Thymus (tissue), 11 donors: ENCODE data around the gene DNAJB1. TPM values are rescaled to one million over a fixed set of nuclear protein-coding genes. Genes with fewer than 3 reads are reported as not detected.
A peak's percentile ranks its signal among the peaks of the same experiment; 100 is the strongest.
"Not testable (repeated sequence)": the region's sequence is repeated elsewhere in the genome, so short reads cannot be mapped to it uniquely, and the experiment has no call there.

Experiments
- DNase-seq, 9 donors: peaks; one replicate each; pipeline ENCODE4 v3.0.0-alpha.2; 2013; ENCODE audit warnings: low spot score in 9 of 9, low read depth in 6 of 9, missing footprints in 1 of 9
- H3K27ac ChIP-seq, 2 donors: one replicate each; pipeline ENCODE4 v1.5.1; 2013; ENCODE audit warnings: control low read depth in 1 of 2, low read depth in 1 of 2, low read length in 1 of 2, mild to moderate bottlenecking in 1 of 2, moderate library complexity in 1 of 2
- H3K27me3 ChIP-seq, 2 donors: one replicate each; pipeline ENCODE4 v1.5.1; 2013; ENCODE audit warnings: low read length in 1 of 2; ENCODE audit not compliant: control insufficient read depth in 2 of 2, insufficient read depth in 1 of 2
- H3K36me3 ChIP-seq, 2 donors: one replicate each; pipeline ENCODE4 v1.5.1; 2013; ENCODE audit warnings: low read length in 1 of 2, mild to moderate bottlenecking in 1 of 2, moderate library complexity in 1 of 2; ENCODE audit not compliant: control insufficient read depth in 2 of 2, insufficient read depth in 2 of 2
- H3K4me1 ChIP-seq, 2 donors: one replicate each; pipeline ENCODE4 v1.5.1; 2013; ENCODE audit warnings: low read length in 2 of 2; ENCODE audit not compliant: control insufficient read depth in 2 of 2, insufficient read depth in 2 of 2
- H3K4me3 ChIP-seq, 2 donors: one replicate each; pipeline ENCODE4 v1.5.1; 2013; ENCODE audit warnings: low read length in 2 of 2, control low read depth in 1 of 2, mild to moderate bottlenecking in 1 of 2
- H3K9me3 ChIP-seq, 2 donors: one replicate each; pipeline ENCODE4 v1.5.1; 2013; ENCODE audit warnings: low read length in 1 of 2, mild to moderate bottlenecking in 1 of 2; ENCODE audit not compliant: control insufficient read depth in 2 of 2, insufficient read depth in 1 of 2
- WGBS: extraction: QIAGEN DNeasy Blood & Tissue Kit; methylation state at CpG from one replicate; pipeline ENCODE4 v1.1.7; 2013; 5-methylcytosine and 5-hydroxymethylcytosine counted together
- polyA plus RNA-seq: library from polyadenylated mRNA; stranded (reverse); fragments of 200-250 nt; gene quantifications from one replicate; pipeline ENCODE4 v1.2.3, GENCODE V29; 2013
- total RNA-seq: library from RNA; stranded (reverse); fragments of 120-200 nt; gene quantifications from one replicate; pipeline ENCODE4 v1.2.4, GENCODE V29; 2013
- donor health status: healthy.

Gene DNAJB1
- total and polyA plus RNA-seq, 2 donors = 65.0 to 70.7 TPM

DNA sequence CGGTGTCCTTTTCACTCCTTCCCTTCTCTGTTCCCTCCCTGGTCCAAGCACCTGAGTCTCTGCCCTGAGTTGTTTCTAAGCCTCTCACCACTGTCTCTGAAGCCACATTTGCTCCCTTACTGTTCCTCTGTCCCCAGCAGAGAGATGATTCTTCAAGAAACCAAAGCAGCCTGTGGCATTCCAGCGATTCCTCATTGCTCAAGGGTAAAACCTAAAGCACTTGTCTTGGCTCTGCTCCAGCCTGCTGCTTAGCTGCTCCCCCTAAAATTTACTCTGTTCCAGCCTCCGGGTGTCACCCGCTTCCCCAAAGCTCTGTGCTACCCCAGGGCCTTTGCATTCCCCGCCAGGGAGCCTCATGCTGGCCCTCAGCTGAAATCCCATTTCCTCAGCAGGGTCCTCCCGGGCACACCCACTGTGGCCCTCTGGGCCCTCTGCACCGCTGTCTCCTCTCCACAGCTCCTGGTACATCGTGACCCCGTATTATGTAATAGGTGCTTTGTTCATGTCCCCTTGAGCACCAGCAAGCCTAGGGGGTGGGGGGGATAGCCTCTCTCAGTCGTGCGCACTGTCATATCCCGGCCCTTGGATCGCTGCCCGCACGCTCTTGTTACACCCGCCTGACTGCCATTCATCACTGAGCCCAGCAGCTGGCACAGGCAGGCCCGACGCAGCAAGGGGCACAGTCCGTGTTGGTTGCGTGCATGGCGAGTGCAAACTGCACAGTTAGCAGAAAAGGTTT is 26.9 kb upstream of the DNAJB1 start:
- no peak overlapping the region for H3K4me3 ChIP-seq
- H3K36me3 ChIP-seq = peaks cover 13 to 14% of the 10 kb centered on the region in 2 donors
- DNase-seq = no peak
- no peaks in the 10 kb centered on the region for H3K9me3 ChIP-seq
- 92% methylated on average over 21 of the region's 21 CpGs for WGBS
- peaks cover 0 to 14% of the 10 kb centered on the region in 2 donors for H3K4me1 ChIP-seq
- no peaks in the 10 kb centered on the region for H3K27me3 ChIP-seq
- H3K27ac ChIP-seq = no peak overlapping the region

DNA sequence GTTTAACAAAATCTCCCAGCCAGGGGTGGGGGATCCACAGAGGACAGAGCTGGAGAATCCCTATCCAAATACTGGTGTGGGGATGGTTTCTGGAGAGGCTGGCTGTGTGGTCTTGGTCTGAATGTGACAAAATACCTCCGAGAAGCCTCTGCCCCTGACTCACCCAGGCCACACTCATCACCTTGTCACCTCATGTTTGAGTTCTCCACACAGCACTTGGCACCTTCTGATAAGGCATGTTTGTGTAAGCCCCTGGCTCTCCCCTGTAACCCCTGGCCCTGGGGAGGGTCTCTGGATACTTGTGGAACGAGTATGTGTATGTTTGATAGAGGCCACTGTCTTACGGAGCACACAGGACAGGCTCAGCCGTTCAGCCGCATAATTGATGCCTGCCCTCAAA is 25.9 kb upstream of the DNAJB1 start:
- Histone ChIP-seq H3K36me3 (peaks cover 7 to 10% of the 10 kb centered on the region in 2 donors), H3K27ac (no peak overlapping the region), H3K4me3 (no peak overlapping the region), H3K9me3 (no peaks in the 10 kb centered on the region), H3K4me1 (peaks cover 0 to 18% of the 10 kb centered on the region in 2 donors), H3K27me3 (no peaks in the 10 kb centered on the region)
- WGBS = 98% methylated on average over 5 of the region's 5 CpGs
- DNase-seq = no peak

DNA sequence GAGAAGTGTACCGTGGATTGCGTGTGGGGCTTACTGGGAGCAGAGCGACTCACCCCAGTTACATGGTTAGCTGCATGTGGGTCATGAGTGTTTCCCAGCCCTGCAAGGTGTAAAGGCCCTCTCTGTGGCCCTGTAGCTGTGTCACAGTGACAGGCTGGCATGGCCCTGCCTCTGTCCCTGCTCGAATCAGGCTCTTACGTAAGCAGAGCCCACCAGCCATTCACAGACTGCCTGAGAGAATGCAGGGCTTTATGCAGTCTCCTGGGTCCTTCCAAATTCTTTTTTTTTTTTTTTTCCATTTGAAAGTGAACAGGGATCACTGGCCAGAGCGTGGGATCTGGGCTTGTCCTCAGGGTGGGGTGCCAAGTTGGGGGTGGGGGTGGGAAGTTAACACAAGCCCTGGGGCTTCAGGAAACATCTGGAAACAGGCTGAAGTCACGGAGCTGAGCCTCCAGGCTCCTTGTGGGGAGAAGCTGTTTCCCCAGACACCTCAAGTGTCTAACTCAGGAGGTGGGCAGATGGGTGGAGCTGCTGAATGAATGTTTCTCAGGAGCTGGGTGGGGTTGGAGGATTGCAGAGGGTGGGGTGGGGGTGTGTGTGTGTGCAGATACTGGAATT is 24.6 kb upstream of the DNAJB1 start:
- H3K27ac ChIP-seq = peak overlapping the region in 1 of 2 donors; percentile 62
- peaks cover 2 to 7% of the 10 kb centered on the region in 2 donors for H3K36me3 ChIP-seq
- H3K27me3 ChIP-seq = no peaks in the 10 kb centered on the region
- 55% methylated on average over 7 of the region's 7 CpGs for WGBS
- H3K4me1 ChIP-seq = peaks cover 0 to 18% of the 10 kb centered on the region in 2 donors
- H3K9me3 ChIP-seq = no peaks in the 10 kb centered on the region
- no peak for DNase-seq
- H3K4me3 ChIP-seq = no peak overlapping the region

DNA sequence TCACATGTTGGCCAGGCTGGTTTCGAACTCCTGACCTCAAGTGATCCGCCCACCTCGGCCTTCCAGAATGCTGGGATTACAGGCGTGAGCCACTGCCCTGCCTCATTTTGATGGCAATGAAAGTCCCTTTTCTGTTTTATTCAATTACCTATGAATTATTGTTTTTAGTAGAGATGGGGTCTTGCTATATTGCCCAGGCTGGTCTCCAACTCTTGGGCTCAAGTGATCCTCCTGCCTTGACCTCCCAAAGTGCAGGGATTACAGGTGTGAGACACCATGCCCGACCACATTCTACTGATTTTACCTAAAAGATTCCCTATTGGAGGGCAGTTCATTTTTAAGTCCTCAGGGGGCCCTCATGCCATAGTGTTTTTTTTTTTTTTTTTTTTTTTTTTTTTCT is 23.8 kb upstream of the DNAJB1 start:
- H3K4me1 ChIP-seq = peaks cover 0 to 22% of the 10 kb centered on the region in 2 donors
- H3K9me3 ChIP-seq, H3K4me3 ChIP-seq, H3K27ac ChIP-seq, H3K27me3 ChIP-seq, H3K36me3 ChIP-seq, DNase-seq: not testable (repeated sequence)
- 85% methylated on average over 5 of the region's 5 CpGs for WGBS

DNA sequence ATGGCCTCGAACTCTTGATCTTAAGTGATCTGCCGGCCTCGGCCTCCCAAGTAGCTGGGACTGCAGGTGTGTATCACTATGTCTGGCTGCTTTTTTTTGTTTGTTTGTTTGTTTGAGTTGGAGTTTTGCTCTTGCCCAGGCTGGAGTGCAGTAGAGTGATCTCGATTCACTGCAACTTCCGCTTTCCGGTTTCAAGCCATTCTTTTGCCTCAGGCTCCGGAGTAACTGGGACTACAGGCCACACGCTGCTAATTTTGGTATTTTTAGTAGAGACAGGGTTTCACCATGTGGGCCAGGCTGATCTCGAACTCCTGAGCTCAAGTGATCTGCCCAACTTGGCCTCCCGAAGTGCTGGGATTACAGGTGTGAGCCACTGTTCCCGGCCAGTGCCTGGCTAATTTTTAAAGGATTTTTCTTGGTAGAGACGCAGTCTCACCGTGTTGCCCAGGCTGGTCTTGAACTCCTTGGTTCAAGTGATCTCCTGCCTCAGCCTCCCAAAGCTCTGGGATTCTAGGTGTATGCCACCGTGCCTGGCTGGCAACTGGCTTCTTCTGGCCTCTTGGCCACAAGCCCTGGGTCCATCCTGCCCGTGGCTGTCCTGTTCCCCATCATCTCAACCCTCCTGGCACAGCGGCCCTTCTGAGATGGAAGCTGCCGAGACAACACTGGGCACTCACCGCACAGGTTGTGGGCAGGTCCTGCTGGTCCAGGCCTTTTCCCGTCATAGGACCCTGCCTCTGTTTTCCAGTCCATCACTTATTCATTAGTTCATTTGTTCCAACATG is 22.7 kb upstream of the DNAJB1 start:
- WGBS = 97% methylated on average over 19 of the region's 19 CpGs
- Histone ChIP-seq H3K9me3 (no peaks in the 10 kb centered on the region), H3K4me1 (peaks cover 0 to 25% of the 10 kb centered on the region in 2 donors), H3K4me3 (no peak overlapping the region), H3K27ac (no peak overlapping the region), H3K27me3 (no peaks in the 10 kb centered on the region), H3K36me3 (peaks cover 1 to 7% of the 10 kb centered on the region in 2 donors)
- DNase-seq = no peak

DNA sequence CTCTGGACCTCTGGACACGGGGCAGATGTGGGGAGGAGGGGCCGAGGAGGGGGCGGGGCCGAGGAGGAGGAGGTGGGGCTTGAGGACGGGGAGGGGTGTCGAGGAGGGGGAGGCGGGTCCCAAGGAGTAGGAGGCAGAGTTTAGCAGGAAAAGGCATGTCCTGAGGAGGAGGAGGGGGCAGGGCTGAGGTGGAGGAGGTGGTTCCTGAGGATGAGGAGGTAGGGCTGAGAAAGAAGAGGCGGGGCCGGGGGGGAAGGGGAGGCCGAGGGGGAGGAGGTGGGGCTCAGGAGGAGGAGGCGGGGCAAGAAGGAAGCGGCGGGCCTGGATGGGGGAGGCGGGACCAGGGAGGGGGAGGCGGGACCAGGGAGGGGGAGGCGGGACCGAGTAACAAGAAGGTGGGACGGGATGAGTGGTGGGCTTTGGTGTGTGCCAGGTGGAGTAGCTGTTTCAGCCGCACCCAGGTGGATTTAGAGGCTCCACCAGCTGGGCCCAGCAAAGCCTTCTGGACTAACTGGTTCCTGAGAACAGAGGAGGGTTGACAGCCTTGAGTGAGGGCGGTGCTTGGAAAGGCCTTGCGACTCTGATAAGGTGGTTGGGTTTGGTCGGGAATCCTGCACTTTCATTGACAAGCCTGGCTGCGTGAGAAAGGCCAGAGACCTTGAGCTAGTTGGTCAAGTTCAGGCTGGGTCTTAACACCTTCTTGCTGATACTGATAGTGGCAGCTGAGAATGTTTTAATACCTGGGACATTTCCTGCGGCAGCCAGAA is 18.9 kb upstream of the DNAJB1 start:
- WGBS = 51% methylated on average over 24 of the region's 24 CpGs
- peaks cover 0 to 15% of the 10 kb centered on the region in 2 donors for H3K4me1 ChIP-seq

DNA sequence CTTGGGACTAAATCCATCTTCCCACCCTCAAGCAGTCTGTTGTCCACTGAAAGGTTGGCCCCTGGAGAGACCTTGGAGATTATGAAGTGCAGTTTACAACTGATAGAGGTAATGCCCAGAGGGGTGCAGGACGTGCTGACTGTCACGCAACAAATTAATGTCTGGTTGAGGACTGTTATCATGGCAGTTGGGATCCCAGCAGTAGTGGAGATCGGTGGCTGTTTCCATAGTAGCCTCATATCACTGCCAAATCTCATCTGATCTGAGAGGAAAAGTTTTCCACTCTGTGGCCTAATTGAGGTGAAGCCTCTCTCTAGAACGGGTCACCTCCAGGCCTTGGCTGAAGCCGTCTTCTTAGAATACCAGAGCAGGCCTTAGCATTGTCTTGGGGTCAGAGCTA is 15.3 kb upstream of the DNAJB1 start:
- Histone ChIP-seq H3K27ac (no peak overlapping the region), H3K4me3 (no peak overlapping the region), H3K4me1 (peaks cover 10 to 34% of the 10 kb centered on the region in 2 donors), H3K9me3 (peaks cover 0 to 6% of the 10 kb centered on the region in 2 donors), H3K36me3 (peaks cover 6% of the 10 kb centered on the region in 2 donors), H3K27me3 (no peaks in the 10 kb centered on the region)
- WGBS = 98% methylated on average over 5 of the region's 5 CpGs
- no peak for DNase-seq

More for the DNA sequence above, 18.9 kb upstream of the DNAJB1 start:
- Histone ChIP-seq H3K27me3 (no peaks in the 10 kb centered on the region), H3K27ac (peak overlapping the region in 1 of 2 donors; percentile 72), H3K36me3 (peaks cover 6 to 13% of the 10 kb centered on the region in 2 donors), H3K4me3 (no peak overlapping the region), H3K9me3 (no peaks in the 10 kb centered on the region)
- peak in 4 of 9 donors; percentile 65 to 77 (median 68) for DNase-seq

DNA sequence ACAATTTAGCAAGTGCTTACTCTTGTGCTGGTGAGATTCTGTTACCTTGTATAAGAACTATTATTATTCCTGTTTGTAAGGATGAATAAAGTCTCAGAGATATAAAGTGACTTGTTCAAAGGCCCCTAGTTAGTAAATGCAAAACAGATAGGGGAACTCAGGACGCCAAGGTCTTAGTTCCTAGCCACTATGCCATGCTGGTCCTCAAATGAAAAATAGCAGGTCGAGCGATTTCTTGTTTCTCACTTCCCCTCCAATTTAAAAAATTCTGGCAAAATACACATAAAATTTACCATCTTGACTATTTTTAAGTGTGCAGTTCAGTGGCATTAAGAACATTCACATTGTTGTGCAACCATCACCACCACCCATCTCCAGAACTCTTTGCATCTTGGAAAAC is 12.3 kb upstream of the DNAJB1 start:
- no peaks in the 10 kb centered on the region for H3K27me3 ChIP-seq
- 73% methylated on average over 3 of the region's 3 CpGs for WGBS
- no peak for DNase-seq
- H3K4me3 ChIP-seq = peak overlapping the region; percentile 74 to 89
- peaks cover 4 to 6% of the 10 kb centered on the region in 2 donors for H3K36me3 ChIP-seq
- H3K27ac ChIP-seq = peak overlapping the region; percentile 38 to 99
- H3K4me1 ChIP-seq = peaks cover 10 to 32% of the 10 kb centered on the region in 2 donors
- H3K9me3 ChIP-seq = peaks cover 0 to 7% of the 10 kb centered on the region in 2 donors
